SKM-1 (cell line): Measurements from ENCODE around the gene GOLGA7B.
"Not testable (repeated sequence)": the region's sequence is repeated elsewhere in the genome, so short reads cannot be mapped to it uniquely, and the experiment has no call there.

ENCODE experiments used
- DNase-seq: peaks from one replicate; lab custom pipeline; 2025; ENCODE audit not compliant: unreplicated experiment; lab: John Stamatoyannopoulos, UW

The GOLGA7B gene

GRCh38 chr10:97830064-97830463 lies 19.6 kb upstream of the GOLGA7B start:
- no peak for DNase-seq

- DNase-seq = no peak
These were observed 18.4 kb upstream of the GOLGA7B start for GRCh38 chr10:97831259-97831658.

GRCh38 chr10:97836446-97836845 lies 13.2 kb upstream of the GOLGA7B start:
- DNase-seq = no peak

GRCh38 chr10:97838091-97838490 lies 11.6 kb upstream of the GOLGA7B start:
- DNase-seq = no peak

- not testable (repeated sequence) for DNase-seq
These were observed 8.5 kb upstream of the GOLGA7B start for GRCh38 chr10:97841166-97841565.

- not testable (repeated sequence) for DNase-seq
These were observed 7.5 kb upstream of the GOLGA7B start for GRCh38 chr10:97842114-97842513.

GRCh38 chr10:97842656-97843280 lies 6.9 kb upstream of the GOLGA7B start:
- no peak for DNase-seq

GRCh38 chr10:97843281-97843671 lies 6.4 kb upstream of the GOLGA7B start:
- no peak for DNase-seq

GRCh38 chr10:97843972-97844371 lies 5.7 kb upstream of the GOLGA7B start:
- not testable (repeated sequence) for DNase-seq

- no peak for DNase-seq
These were observed 5.0 kb upstream of the GOLGA7B start for GRCh38 chr10:97844678-97845077.

- no peak for DNase-seq
These were observed 448 bp upstream of the GOLGA7B start for GRCh38 chr10:97849103-97849686.

- no peak for DNase-seq
These were observed 803 bp downstream of the GOLGA7B start for GRCh38 chr10:97850446-97850845.

- no peak for DNase-seq
These were observed 1.8 kb downstream of the GOLGA7B start for GRCh38 chr10:97851341-97852001.

GRCh38 chr10:97852277-97852676 lies 2.6 kb downstream of the GOLGA7B start:
- DNase-seq = no peak

- DNase-seq = no peak
These were observed 3.3 kb downstream of the GOLGA7B start for GRCh38 chr10:97852840-97853405.

GRCh38 chr10:97854743-97855142 lies 5.1 kb downstream of the GOLGA7B start:
- DNase-seq = no peak

GRCh38 chr10:97858001-97858439 lies 8.4 kb downstream of the GOLGA7B start:
- DNase-seq = peak; percentile 6

GRCh38 chr10:97861097-97861750 lies 11.6 kb downstream of the GOLGA7B start:
- no peak for DNase-seq

GRCh38 chr10:97861924-97862323 lies 12.3 kb downstream of the GOLGA7B start:
- DNase-seq = no peak

GRCh38 chr10:97863808-97864207 lies 14.2 kb downstream of the GOLGA7B start:
- DNase-seq = no peak

GRCh38 chr10:97865488-97865887 lies 15.8 kb downstream of the GOLGA7B start:
- DNase-seq = no peak
